Measurements from ENCODE around the gene CREBBP.

The CREBBP gene

GRCh38 chr16:3701531-3701930 lies 179.0 kb downstream of the CREBBP start:
- no peak for TF ChIP-seq SIN3A (IDR thresholded peaks at IDR 0.05; ENCODE audit: borderline replicate concordance, insufficient read depth, low read length)
- no peak for TF ChIP-seq REST (IDR thresholded peaks at IDR 0.05; ENCODE audit: insufficient read depth in 1 of 2, low read depth in 2 of 2, low read length in 2 of 2)
- TF ChIP-seq POLR2AphosphoS5 (IDR thresholded peaks at IDR 0.05; ENCODE audit: low read depth, low read length), result no peak
- TF ChIP-seq FOXP2 (optimal IDR thresholded peaks at IDR 0.05; ENCODE audit: borderline replicate concordance, extremely low read depth, extremely low read length, insufficient read depth), result no peak
- TF ChIP-seq TAF1 (IDR thresholded peaks at IDR 0.05; ENCODE audit: borderline replicate concordance, insufficient read depth, low read length), result no peak

- TF ChIP-seq SIN3A (IDR thresholded peaks at IDR 0.05; ENCODE audit: borderline replicate concordance, insufficient read depth, low read length), result no peak
- TF ChIP-seq TAF1 (IDR thresholded peaks at IDR 0.05; ENCODE audit: borderline replicate concordance, insufficient read depth, low read length), result no peak
- no peak for TF ChIP-seq FOXP2 (optimal IDR thresholded peaks at IDR 0.05; ENCODE audit: borderline replicate concordance, extremely low read depth, extremely low read length, insufficient read depth)
- no peak for TF ChIP-seq REST (IDR thresholded peaks at IDR 0.05; ENCODE audit: insufficient read depth in 1 of 2, low read depth in 2 of 2, low read length in 2 of 2)
- TF ChIP-seq POLR2AphosphoS5 (IDR thresholded peaks at IDR 0.05; ENCODE audit: low read depth, low read length), result no peak
These were observed 181.6 kb downstream of the CREBBP start for GRCh38 chr16:3698941-3699340.

- no peak for TF ChIP-seq TAF1 (IDR thresholded peaks at IDR 0.05; ENCODE audit: borderline replicate concordance, insufficient read depth, low read length)
These were observed 183.9 kb downstream of the CREBBP start for GRCh38 chr16:3696425-3697218.

- TF ChIP-seq TAF1 (IDR thresholded peaks at IDR 0.05; ENCODE audit: borderline replicate concordance, insufficient read depth, low read length) (no peak), SIN3A (IDR thresholded peaks at IDR 0.05; ENCODE audit: borderline replicate concordance, insufficient read depth, low read length) (no peak), REST (IDR thresholded peaks at IDR 0.05; ENCODE audit: insufficient read depth in 1 of 2, low read depth in 2 of 2, low read length in 2 of 2) (no peak), POLR2AphosphoS5 (IDR thresholded peaks at IDR 0.05; ENCODE audit: low read depth, low read length) (no peak), FOXP2 (optimal IDR thresholded peaks at IDR 0.05; ENCODE audit: borderline replicate concordance, extremely low read depth, extremely low read length, insufficient read depth) (no peak)
These were observed 184.7 kb downstream of the CREBBP start for GRCh38 chr16:3695610-3696369.

GRCh38 chr16:3694051-3694450 lies 186.5 kb downstream of the CREBBP start:
- TF ChIP-seq SIN3A (IDR thresholded peaks at IDR 0.05; ENCODE audit: borderline replicate concordance, insufficient read depth, low read length), result no peak
- TF ChIP-seq TAF1 (IDR thresholded peaks at IDR 0.05; ENCODE audit: borderline replicate concordance, insufficient read depth, low read length), result no peak
- TF ChIP-seq REST (IDR thresholded peaks at IDR 0.05; ENCODE audit: insufficient read depth in 1 of 2, low read depth in 2 of 2, low read length in 2 of 2), result no peak
- no peak for TF ChIP-seq POLR2AphosphoS5 (IDR thresholded peaks at IDR 0.05; ENCODE audit: low read depth, low read length)
- no peak for TF ChIP-seq FOXP2 (optimal IDR thresholded peaks at IDR 0.05; ENCODE audit: borderline replicate concordance, extremely low read depth, extremely low read length, insufficient read depth)
